ENCODE data around the gene ANKRD65. TPM values are rescaled to one million over a fixed set of nuclear protein-coding genes. Genes with fewer than 3 reads are reported as not detected.

Gene ANKRD65
- total RNA-seq, 1 experiment from 2014 or later: not detected

- ChIA-PET CTCF (interaction anchor here (0.9 kb wide), 1 partner anchor 12 kb away, joined by 5 read pairs; no protein-coding TSS in a partner anchor), RAD21 (ENCODE audit: low non-redundant PET in 1 of 2, low total read pairs in 2 of 2, uncharacterized antibody in 2 of 2, unreplicated experiment in 2 of 2) (no interaction called here)
- H3K36me3 ChIP-seq (ENCODE audit: control insufficient read depth in 1 of 2, insufficient read depth in 2 of 2, low read length in 2 of 2): peaks cover 75 to 90% of the 10 kb centered on the region in 2 experiments
These were observed 30.4 kb downstream of the ANKRD65 start for GRCh38 chr1:1390675-1391074.

GRCh38 chr1:1388078-1388472, 33.0 kb downstream of the ANKRD65 start:
- Histone ChIP-seq H3K9me2 (ENCODE audit: insufficient read depth) (no peaks in the 10 kb centered on the region), H2AFZ (ENCODE audit: low read depth, low read length, poor library complexity, severe bottlenecking) (no peak overlapping the region), H3K4me3 (replicated peaks in 1 of 2; ENCODE audit: low read depth in 1 of 2, low read length in 2 of 2) (no peak overlapping the region), H3K4me2 (ENCODE audit: low read length) (no peak overlapping the region), H4K20me1 (ENCODE audit: insufficient read depth) (peaks cover 8% of the 10 kb centered on the region; the same call in 1 of the 2 replicates), H3K79me2 (ENCODE audit: insufficient read depth, low read length) (peaks cover 39% of the 10 kb centered on the region), H3K27ac (ENCODE audit: low read depth, low read length) (no peak overlapping the region), H3K36me3 (ENCODE audit: control insufficient read depth in 1 of 2, insufficient read depth in 2 of 2, low read length in 2 of 2) (peaks cover 58 to 68% of the 10 kb centered on the region in 2 experiments), H3K27me3 (ENCODE audit: insufficient read depth, low read length) (no peaks in the 10 kb centered on the region), H3K4me1 (ENCODE audit: control insufficient read depth in 1 of 2, insufficient read depth in 2 of 2, low read length in 2 of 2) (no peaks in the 10 kb centered on the region), H3K9me3 (ENCODE audit: control insufficient read depth in 1 of 2, insufficient read depth in 1 of 2, low read depth in 1 of 2, low read length in 2 of 2) (no peaks in the 10 kb centered on the region), H3K9ac (ENCODE audit: low read length) (no peak overlapping the region)
- CTCF ChIA-PET: no interaction called here
- no TSS peak for BruUV-seq (replicated peaks)
- no peak for ATAC-seq
- RAD21 ChIA-PET (ENCODE audit: low non-redundant PET in 1 of 2, low total read pairs in 2 of 2, uncharacterized antibody in 2 of 2, unreplicated experiment in 2 of 2): no interaction called here
- POLR2A ChIA-PET: no interaction called here
- no peak for DNase-seq (ENCODE audit: low read depth, low spot score)
- intact Hi-C loops (cut with micrococcal nuclease): no loop called here
- TF ChIP-seq ZFX (IDR thresholded peaks at IDR 0.05): no peak
- no peak for TF ChIP-seq YY1 (IDR thresholded peaks at IDR 0.05; ENCODE audit: extremely low read depth, insufficient replicate concordance, low read depth, low read length)
- no peak for TF ChIP-seq EZH2 (IDR thresholded peaks at IDR 0.05)
- no peak for TF ChIP-seq ZBTB33 (IDR thresholded peaks at IDR 0.05; ENCODE audit: extremely low read depth, insufficient replicate concordance, low read length)
- no peak for TF ChIP-seq EZH2phosphoT487 (IDR thresholded peaks at IDR 0.05; ENCODE audit: borderline replicate concordance)
- no peak for TF ChIP-seq TCF7L2 (IDR thresholded peaks at IDR 0.05; ENCODE audit: borderline replicate concordance, extremely low read depth, insufficient read depth, insufficient read length)
- TF ChIP-seq CTCF (IDR thresholded peaks at IDR 0.05 in 2 of 3, conservative IDR thresholded peaks at IDR 0.05 in 1 of 3; ENCODE audit: borderline replicate concordance in 1 of 3, insufficient read depth in 1 of 3, low read depth in 2 of 3, low read length in 2 of 3): no peak
- TF ChIP-seq SRF (IDR thresholded peaks at IDR 0.05; ENCODE audit: low read depth): no peak
- no peak for TF ChIP-seq SIN3A (IDR thresholded peaks at IDR 0.05; ENCODE audit: low read depth)

More at GRCh38 chr1:1390675-1391074, 30.4 kb downstream of the ANKRD65 start:
- Histone ChIP-seq H3K4me1 (ENCODE audit: control insufficient read depth in 1 of 2, insufficient read depth in 2 of 2, low read length in 2 of 2) (no peaks in the 10 kb centered on the region), H4K20me1 (ENCODE audit: insufficient read depth) (peaks cover 11% of the 10 kb centered on the region; the same call in 1 of the 2 replicates), H2AFZ (ENCODE audit: low read depth, low read length, poor library complexity, severe bottlenecking) (no peak overlapping the region), H3K27ac (ENCODE audit: low read depth, low read length) (no peak overlapping the region), H3K9ac (ENCODE audit: low read length) (no peak overlapping the region), H3K9me2 (ENCODE audit: insufficient read depth) (no peaks in the 10 kb centered on the region), H3K27me3 (ENCODE audit: insufficient read depth, low read length) (no peaks in the 10 kb centered on the region), H3K79me2 (ENCODE audit: insufficient read depth, low read length) (peaks cover 64% of the 10 kb centered on the region), H3K9me3 (ENCODE audit: control insufficient read depth in 1 of 2, insufficient read depth in 1 of 2, low read depth in 1 of 2, low read length in 2 of 2) (no peaks in the 10 kb centered on the region), H3K4me2 (ENCODE audit: low read length) (no peak overlapping the region), H3K4me3 (replicated peaks in 1 of 2; ENCODE audit: low read depth in 1 of 2, low read length in 2 of 2) (no peak overlapping the region)
- no peak for ATAC-seq
- BruUV-seq (replicated peaks): no TSS peak
- DNase-seq (ENCODE audit: low read depth, low spot score): no peak
- no peak for TF ChIP-seq MAX (IDR thresholded peaks at IDR 0.05)
- no peak for TF ChIP-seq SIN3A (IDR thresholded peaks at IDR 0.05; ENCODE audit: low read depth)
- no peak for TF ChIP-seq RAD21 (IDR thresholded peaks at IDR 0.05; ENCODE audit: low read depth)
- TF ChIP-seq ZNF274 (IDR thresholded peaks at IDR 0.05; ENCODE audit: low read depth, low read length): no peak
- no peak for TF ChIP-seq CBX3 (IDR thresholded peaks at IDR 0.05; ENCODE audit: low read depth)
- TF ChIP-seq EGR1 (IDR thresholded peaks at IDR 0.05; ENCODE audit: low read depth): no peak
- TF ChIP-seq FOSL1 (IDR thresholded peaks at IDR 0.05; ENCODE audit: low read depth): no peak
- TF ChIP-seq ZFX (IDR thresholded peaks at IDR 0.05): no peak
- no peak for TF ChIP-seq EZH2phosphoT487 (IDR thresholded peaks at IDR 0.05; ENCODE audit: borderline replicate concordance)
- TF ChIP-seq EZH2 (IDR thresholded peaks at IDR 0.05): no peak
- no peak for TF ChIP-seq ATF3 (IDR thresholded peaks at IDR 0.05)
- TF ChIP-seq TCF7L2 (IDR thresholded peaks at IDR 0.05; ENCODE audit: borderline replicate concordance, extremely low read depth, insufficient read depth, insufficient read length): no peak
- no peak for TF ChIP-seq POLR2AphosphoS5 (IDR thresholded peaks at IDR 0.05; ENCODE audit: low read depth, low read length)
- POLR2A ChIA-PET: interaction anchor here (1.4 kb wide), 1 partner anchor 8 kb away, joined by 4 read pairs; the partner anchor contains the start of gene CCNL2
- intact Hi-C loops (cut with micrococcal nuclease): no loop called here
